AG09319 (cell line): ENCODE measurements around the gene TMUB1.

Source experiments
- DNase-seq: peaks from one replicate; pipeline ENCODE4 v3.0.0-alpha.2; 2010; ENCODE audit warnings: low read depth; ENCODE audit errors: extremely low read depth
- TF ChIP-seq, protein P1 (sequence below): IDR thresholded peaks from 2 replicates; pipeline ENCODE4 v1.5.1; 2011; ENCODE audit warnings: low read depth, mild to moderate bottlenecking, inconsistent platforms, low read length, moderate library complexity

Gene TMUB1

DNA sequence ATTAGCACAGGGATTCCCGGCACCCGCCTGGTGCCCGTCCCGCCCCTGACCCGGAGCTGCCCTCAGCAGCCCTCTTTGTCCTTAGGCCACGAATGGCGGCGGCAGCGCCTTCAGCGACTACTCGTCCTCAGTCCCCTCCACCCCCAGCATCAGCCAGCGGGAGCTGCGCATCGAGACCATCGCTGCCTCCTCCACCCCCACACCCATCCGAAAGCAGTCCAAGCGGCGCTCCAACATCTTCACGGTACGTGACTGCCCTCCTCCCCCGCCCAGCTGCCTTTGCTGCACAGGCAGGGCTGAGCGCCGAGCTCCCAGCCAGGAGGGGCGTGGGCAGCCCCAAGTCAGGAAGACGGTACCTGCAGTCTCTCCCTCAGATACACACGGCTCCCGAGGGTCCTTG is 36.6 kb upstream of the TMUB1 start:
- TF ChIP-seq, protein P1, sequence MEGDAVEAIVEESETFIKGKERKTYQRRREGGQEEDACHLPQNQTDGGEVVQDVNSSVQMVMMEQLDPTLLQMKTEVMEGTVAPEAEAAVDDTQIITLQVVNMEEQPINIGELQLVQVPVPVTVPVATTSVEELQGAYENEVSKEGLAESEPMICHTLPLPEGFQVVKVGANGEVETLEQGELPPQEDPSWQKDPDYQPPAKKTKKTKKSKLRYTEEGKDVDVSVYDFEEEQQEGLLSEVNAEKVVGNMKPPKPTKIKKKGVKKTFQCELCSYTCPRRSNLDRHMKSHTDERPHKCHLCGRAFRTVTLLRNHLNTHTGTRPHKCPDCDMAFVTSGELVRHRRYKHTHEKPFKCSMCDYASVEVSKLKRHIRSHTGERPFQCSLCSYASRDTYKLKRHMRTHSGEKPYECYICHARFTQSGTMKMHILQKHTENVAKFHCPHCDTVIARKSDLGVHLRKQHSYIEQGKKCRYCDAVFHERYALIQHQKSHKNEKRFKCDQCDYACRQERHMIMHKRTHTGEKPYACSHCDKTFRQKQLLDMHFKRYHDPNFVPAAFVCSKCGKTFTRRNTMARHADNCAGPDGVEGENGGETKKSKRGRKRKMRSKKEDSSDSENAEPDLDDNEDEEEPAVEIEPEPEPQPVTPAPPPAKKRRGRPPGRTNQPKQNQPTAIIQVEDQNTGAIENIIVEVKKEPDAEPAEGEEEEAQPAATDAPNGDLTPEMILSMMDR: no peak
- DNase-seq: no peak

DNA sequence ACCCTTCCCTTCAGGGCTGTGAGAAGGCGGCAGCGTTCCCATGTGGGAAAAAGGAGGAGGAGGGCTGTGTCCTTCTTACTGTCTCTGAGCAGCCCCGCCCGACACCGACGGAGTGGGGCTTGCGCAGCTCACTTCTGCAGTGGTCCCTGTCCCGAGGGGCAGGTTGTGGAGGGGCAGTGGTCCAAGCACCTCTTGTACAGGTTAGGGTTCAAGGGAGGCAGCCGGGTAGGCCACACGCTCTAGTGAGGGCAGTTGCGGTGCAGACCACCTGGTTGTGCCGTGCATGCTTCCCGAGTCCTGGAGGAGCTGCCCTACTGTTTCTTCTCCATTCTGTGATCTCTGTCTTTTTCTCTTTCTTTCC is 35.7 kb upstream of the TMUB1 start:
- TF ChIP-seq, protein P1: no peak
- no peak for DNase-seq

DNA sequence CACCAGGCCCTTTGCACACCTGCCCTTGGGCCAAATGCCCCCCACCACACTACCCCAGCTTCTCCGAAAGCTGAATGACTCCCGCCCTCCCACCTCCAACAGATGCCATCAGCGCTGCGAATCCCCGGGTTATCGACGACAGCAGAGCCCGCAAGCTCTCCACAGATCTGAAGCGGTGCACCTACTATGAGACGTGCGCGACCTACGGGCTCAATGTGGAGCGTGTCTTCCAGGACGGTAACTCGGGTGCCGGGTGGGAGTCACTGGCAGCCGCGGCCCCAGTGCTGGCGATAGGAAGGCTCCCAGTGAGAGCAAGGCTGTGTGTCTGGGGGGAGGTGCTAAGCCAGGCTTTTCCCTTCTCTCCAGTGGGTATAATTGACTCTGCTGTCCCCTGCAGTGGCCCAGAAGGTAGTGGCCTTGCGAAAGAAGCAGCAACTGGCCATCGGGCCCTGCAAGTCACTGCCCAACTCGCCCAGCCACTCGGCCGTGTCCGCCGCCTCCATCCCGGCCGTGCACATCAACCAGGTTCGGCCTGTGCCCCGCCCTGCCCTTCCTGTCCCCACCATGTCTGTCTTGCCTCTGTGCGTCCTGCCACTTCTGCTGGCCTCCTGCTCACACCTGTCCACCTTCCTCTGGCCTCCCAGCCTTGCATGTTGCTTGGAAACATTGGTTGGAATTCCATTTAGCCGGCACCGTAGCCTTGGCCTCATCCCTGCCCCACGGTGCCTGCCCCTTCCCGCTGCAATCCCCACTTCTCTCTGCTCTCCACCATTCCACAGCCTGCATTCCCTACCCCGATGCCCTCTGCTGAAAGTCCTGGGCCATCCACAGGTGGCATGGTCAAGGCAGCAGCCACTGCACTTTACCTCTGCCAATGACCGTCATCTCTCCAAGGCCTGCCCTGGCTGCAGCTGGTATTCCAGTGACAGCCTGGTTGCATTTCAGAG is 35.1 kb upstream of the TMUB1 start:
- TF ChIP-seq, protein P1: no peak
- DNase-seq: no peak

DNA sequence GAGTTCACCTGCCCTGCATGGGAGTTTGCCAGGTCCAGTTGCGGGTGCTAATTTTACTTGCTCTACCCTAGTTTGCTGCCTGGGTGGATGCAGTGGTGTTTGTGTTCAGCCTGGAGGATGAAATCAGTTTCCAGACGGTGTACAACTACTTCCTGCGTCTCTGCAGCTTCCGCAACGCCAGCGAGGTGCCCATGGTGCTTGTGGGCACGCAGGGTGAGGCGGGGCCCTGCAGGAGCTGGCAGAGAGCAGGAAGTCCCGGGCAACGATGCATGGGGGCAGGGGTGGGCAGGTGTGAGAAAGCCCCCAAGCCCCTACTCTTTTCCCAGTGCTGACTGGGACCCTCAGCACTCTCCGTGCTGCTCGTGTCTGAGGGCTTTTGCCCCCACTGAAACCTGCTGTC is 34.3 kb upstream of the TMUB1 start:
- no peak for DNase-seq
- TF ChIP-seq, protein P1: no peak

DNA sequence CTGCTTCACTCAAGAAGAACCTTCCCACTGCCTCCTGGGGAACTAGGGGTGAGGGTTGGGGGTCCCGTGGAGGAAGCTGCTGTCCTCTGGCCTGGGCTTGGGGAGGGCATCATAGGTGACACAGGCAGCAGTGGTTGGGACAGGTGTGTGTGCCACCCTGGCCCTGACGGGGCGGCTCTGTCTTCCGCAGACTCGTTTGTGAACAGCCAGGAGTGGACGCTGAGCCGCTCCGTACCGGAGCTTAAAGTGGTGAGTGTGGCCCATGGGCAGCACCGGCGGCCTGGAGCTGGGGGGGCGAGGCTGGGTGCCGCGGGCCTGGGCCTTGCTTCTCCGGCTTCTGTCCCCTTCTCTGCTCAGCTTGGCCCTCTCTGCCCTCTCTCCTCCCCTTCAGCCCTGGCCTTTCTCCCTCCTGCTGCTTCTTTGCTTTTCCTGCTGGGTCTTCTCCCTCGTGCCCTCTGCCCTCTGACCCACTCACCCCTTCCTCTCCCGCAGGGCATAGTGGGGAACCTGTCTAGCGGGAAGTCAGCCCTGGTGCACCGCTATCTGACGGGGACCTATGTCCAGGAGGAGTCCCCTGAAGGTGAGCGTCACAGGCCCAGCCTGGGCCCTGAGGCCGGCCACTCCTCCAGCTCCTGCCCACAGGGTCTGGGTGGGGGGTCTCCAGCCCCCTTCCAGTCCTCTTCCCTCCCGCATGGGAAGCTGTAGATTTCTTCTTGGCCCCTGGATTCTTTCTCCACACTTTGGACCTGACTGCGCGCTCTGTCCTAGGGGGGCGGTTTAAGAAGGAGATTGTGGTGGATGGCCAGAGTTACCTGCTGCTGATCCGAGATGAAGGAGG is 33.5 kb upstream of the TMUB1 start:
- TF ChIP-seq, protein P1: no peak
- no peak for DNase-seq

DNA sequence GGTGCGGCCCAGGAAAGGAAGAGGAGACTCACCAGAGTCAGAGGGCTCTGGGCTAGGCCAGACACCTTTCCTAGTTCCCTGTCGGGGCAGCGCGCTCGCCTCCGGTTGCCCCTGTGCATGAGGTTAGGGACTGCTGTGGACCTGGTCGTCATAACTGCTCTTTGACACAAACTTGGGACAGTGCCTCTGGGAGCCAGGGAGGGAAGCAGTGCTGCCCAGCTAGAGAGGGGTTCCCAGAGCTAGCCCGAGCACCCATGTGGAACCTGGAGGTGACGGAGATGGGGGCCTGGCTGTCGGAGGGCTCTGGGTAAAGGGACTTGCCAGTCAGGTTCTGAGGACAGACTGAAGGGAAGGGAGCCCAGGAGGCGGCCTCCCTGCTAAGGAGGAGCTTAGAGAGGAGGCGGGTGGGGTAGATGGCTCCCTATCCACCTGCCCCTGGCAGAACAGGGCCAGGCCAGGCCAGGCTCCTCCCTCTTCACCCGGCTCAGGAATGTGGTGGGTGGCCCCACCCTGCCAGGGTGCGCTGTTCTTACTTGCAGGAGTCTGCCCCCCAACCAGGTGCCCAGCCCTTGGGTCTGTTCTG is 32.6 kb upstream of the TMUB1 start:
- no peak for DNase-seq
- TF ChIP-seq, protein P1: no peak
